ENCODE results near the gene ANKRD6. TPM values are rescaled to one million over a fixed set of nuclear protein-coding genes. Genes with fewer than 3 reads are reported as not detected.

ANKRD6 gene
- total and polyA plus RNA-seq, 2 donors (not counting 1 experiment from before 2014, with no cell fraction given): 3.8 to 10.5 TPM

DNA sequence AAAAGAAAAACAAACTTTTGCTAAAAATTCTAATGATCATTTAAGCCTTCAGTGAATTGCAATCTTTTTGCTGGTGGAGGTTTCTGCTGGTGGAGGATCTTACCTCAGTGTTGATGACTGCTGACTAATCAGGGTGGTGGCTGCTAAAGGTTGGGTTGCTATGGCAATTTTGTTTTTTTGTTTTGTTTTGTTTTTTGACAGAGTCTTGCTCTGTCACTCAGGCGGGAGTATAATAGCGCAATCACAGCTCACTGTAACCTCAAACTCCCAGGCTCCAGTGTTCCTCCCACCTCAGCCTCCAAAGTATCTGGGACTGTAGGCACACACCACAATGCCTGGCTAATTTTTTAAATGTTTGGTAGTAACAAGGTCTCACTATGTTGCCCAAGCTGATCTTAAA is 94.7 kb downstream of the ANKRD6 start:
- H3K4me3 Mint-ChIP-seq: no peak overlapping the region
- H3K9me3 Mint-ChIP-seq (ENCODE audit: insufficient read depth): no peaks in the 10 kb centered on the region
- H3K27ac ChIP-seq (ENCODE audit: low read length in 2 of 2): no peak overlapping the region
- H3K4me2 ChIP-seq (replicated peaks; ENCODE audit: low read depth, low read length, poor library complexity, severe bottlenecking): no peak overlapping the region
- POLR2A ChIA-PET: no interaction called here
- no peaks in the 10 kb centered on the region for H3K4me1 ChIP-seq (ENCODE audit: control insufficient read depth in 2 of 2, insufficient read depth in 2 of 2, low read length in 2 of 2)
- intact Hi-C loops (cut with micrococcal nuclease): no loop called here
- DNase-seq (no peak), ATAC-seq (ENCODE audit: low read depth) (no peak)
- no peak overlapping the region for H3K27ac Mint-ChIP-seq
- no peak overlapping the region for H3K4me3 ChIP-seq (ENCODE audit: control extremely low read depth in 1 of 5, extremely low read depth in 1 of 5, insufficient read depth in 1 of 5, low read depth in 2 of 5, low read length in 4 of 5)
- no peaks in the 10 kb centered on the region for H3K27me3 Mint-ChIP-seq
- no peak overlapping the region for H3K9ac ChIP-seq (ENCODE audit: low read length)
- peaks cover 5% of the 10 kb centered on the region for H3K4me1 Mint-ChIP-seq
- no peaks in the 10 kb centered on the region for H3K9me3 ChIP-seq (ENCODE audit: control extremely low read depth in 1 of 3, control insufficient read depth in 2 of 3, insufficient read depth in 1 of 3, low read length in 2 of 3)
- no peaks in the 10 kb centered on the region for H3K27me3 ChIP-seq (replicated peaks in 1 of 4; ENCODE audit: control extremely low read depth in 1 of 4, control insufficient read depth in 3 of 4, insufficient read depth in 4 of 4, low read length in 3 of 4)
- H2AFZ ChIP-seq (ENCODE audit: insufficient read depth, low read depth, low read length, poor library complexity, severe bottlenecking): no peak overlapping the region
- no peaks in the 10 kb centered on the region for H4K20me1 ChIP-seq (ENCODE audit: control insufficient read depth, insufficient read depth, low read length, poor library complexity, severe bottlenecking)
- no peaks in the 10 kb centered on the region for H3K36me3 ChIP-seq (replicated peaks in 1 of 2; ENCODE audit: control extremely low read depth in 1 of 2, control insufficient read depth in 1 of 2, extremely low read depth in 1 of 2, insufficient read depth in 2 of 2, low read length in 1 of 2)
- CTCF ChIA-PET: no interaction called here
- 100% methylated on average over 2 of the region's 2 CpGs for WGBS (ENCODE audit: insufficient coverage)
- no peaks in the 10 kb centered on the region for H3K79me2 ChIP-seq (ENCODE audit: control insufficient read depth, insufficient read depth, low read length)
- TF ChIP-seq, protein P1, sequence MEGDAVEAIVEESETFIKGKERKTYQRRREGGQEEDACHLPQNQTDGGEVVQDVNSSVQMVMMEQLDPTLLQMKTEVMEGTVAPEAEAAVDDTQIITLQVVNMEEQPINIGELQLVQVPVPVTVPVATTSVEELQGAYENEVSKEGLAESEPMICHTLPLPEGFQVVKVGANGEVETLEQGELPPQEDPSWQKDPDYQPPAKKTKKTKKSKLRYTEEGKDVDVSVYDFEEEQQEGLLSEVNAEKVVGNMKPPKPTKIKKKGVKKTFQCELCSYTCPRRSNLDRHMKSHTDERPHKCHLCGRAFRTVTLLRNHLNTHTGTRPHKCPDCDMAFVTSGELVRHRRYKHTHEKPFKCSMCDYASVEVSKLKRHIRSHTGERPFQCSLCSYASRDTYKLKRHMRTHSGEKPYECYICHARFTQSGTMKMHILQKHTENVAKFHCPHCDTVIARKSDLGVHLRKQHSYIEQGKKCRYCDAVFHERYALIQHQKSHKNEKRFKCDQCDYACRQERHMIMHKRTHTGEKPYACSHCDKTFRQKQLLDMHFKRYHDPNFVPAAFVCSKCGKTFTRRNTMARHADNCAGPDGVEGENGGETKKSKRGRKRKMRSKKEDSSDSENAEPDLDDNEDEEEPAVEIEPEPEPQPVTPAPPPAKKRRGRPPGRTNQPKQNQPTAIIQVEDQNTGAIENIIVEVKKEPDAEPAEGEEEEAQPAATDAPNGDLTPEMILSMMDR (IDR thresholded peaks at IDR 0.05): no peak
- TF ChIP-seq EZH2 (IDR thresholded peaks at IDR 0.05; ENCODE audit: borderline replicate concordance, insufficient read depth, low read depth, low read length, poor library complexity, severe bottlenecking): no peak

DNA sequence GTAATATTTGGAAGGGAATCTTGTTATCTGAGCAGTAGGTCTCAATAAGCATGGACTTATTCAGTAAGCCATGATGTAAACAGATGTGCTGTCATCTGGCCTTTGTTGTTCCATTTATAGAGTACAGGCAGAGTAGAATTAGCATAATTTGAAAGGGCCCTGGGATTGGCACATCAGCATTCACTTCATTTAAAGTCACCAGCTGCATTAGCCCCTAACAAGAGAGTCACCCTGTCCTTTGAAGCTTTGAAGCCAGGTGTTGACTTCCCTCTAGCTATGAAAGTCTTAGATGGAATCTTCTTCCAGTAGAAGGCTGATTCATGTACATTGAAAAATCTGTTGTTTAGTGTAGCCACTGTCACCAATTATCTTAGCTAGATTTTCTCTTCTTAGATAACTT is 95.9 kb downstream of the ANKRD6 start:
- H3K4me1 ChIP-seq (ENCODE audit: control insufficient read depth in 2 of 2, insufficient read depth in 2 of 2, low read length in 2 of 2): no peaks in the 10 kb centered on the region
- no peaks in the 10 kb centered on the region for H4K20me1 ChIP-seq (ENCODE audit: control insufficient read depth, insufficient read depth, low read length, poor library complexity, severe bottlenecking)
- POLR2A ChIA-PET: no interaction called here
- H3K9me3 ChIP-seq (ENCODE audit: control extremely low read depth in 1 of 3, control insufficient read depth in 2 of 3, insufficient read depth in 1 of 3, low read length in 2 of 3): no peaks in the 10 kb centered on the region
- Mint-ChIP-seq H3K4me1 (peaks cover 5% of the 10 kb centered on the region), H3K9me3 (ENCODE audit: insufficient read depth) (no peaks in the 10 kb centered on the region), H3K4me3 (no peak overlapping the region), H3K27ac (no peak overlapping the region), H3K27me3 (no peaks in the 10 kb centered on the region)
- no peak overlapping the region for H3K9ac ChIP-seq (ENCODE audit: low read length)
- H3K4me3 ChIP-seq (ENCODE audit: control extremely low read depth in 1 of 5, extremely low read depth in 1 of 5, insufficient read depth in 1 of 5, low read depth in 2 of 5, low read length in 4 of 5): no peak overlapping the region
- no peaks in the 10 kb centered on the region for H3K79me2 ChIP-seq (ENCODE audit: control insufficient read depth, insufficient read depth, low read length)
- TF ChIP-seq EZH2 (IDR thresholded peaks at IDR 0.05; ENCODE audit: borderline replicate concordance, insufficient read depth, low read depth, low read length, poor library complexity, severe bottlenecking): no peak
- TF ChIP-seq, protein P1 (IDR thresholded peaks at IDR 0.05): no peak
- no peak overlapping the region for H3K4me2 ChIP-seq (replicated peaks; ENCODE audit: low read depth, low read length, poor library complexity, severe bottlenecking)
- no peak overlapping the region for H3K27ac ChIP-seq (ENCODE audit: low read length in 2 of 2)
- CTCF ChIA-PET: interaction anchor here (1.3 kb wide), 1 partner anchor 81 kb away, joined by 3 read pairs; no protein-coding TSS in a partner anchor
- H2AFZ ChIP-seq (ENCODE audit: insufficient read depth, low read depth, low read length, poor library complexity, severe bottlenecking): no peak overlapping the region
- ATAC-seq (ENCODE audit: low read depth) (no peak), DNase-seq (no peak)
- intact Hi-C loops (cut with micrococcal nuclease): no loop called here
- no peaks in the 10 kb centered on the region for H3K27me3 ChIP-seq (replicated peaks in 1 of 4; ENCODE audit: control extremely low read depth in 1 of 4, control insufficient read depth in 3 of 4, insufficient read depth in 4 of 4, low read length in 3 of 4)
- no peaks in the 10 kb centered on the region for H3K36me3 ChIP-seq (replicated peaks in 1 of 2; ENCODE audit: control extremely low read depth in 1 of 2, control insufficient read depth in 1 of 2, extremely low read depth in 1 of 2, insufficient read depth in 2 of 2, low read length in 1 of 2)

Data from B cell (primary cell).